Renal pelvis (tissue), 12 donors: ENCODE measurements around the gene IP6K2. TPM values are rescaled to one million over a fixed set of nuclear protein-coding genes. Genes with fewer than 3 reads are reported as not detected.
"Not testable (repeated sequence)": the region's sequence is repeated elsewhere in the genome, so short reads cannot be mapped to it uniquely, and the experiment has no call there.

ENCODE experiments used
- DNase-seq: peaks from one replicate; pipeline ENCODE4 v3.0.0-alpha.2; 2013
- long read RNA-seq, 16 experiments: transcript quantifications; one replicate each; lab custom pipeline, GENCODE V29; 2026
- polyA plus RNA-seq, 3 donors: library from polyadenylated mRNA; unstranded; fragments of 120-200 nt; gene quantifications; one replicate each; pipeline ENCODE4 v1.2.1, GENCODE V29; 2013; ENCODE audit not compliant: insufficient read length in 3 of 3

Gene IP6K2
- 100 to 1,000 TPM; 200 to 263 (median 240) TPM for polyA plus RNA-seq
- long read RNA-seq, donor 1, transcript IP6K2-201 (6 exons, 1,775 nt) = major isoform, 15 of 68 reads
- long read RNA-seq, donor 1, transcript IP6K2-221 (2 exons, 1,673 nt) = major isoform, 15 of 68 reads
- long read RNA-seq, donor 1, transcript IP6K2-208 (2 exons, 1,124 nt) = minor isoform, 10 of 68 reads
- long read RNA-seq, donor 1, transcript IP6K2-202 (3 exons, 1,185 nt) = minor isoform, 11 of 68 reads
- long read RNA-seq, donor 1, partial matches to known transcripts = 0 of 68 reads
- long read RNA-seq, donor 1, other reads (novel, unspliced or antisense) = 7 of 68 reads
- long read RNA-seq, donor 2, transcript IP6K2-202 (3 exons, 1,185 nt) = minor isoform, 11 of 92 reads
- long read RNA-seq, donor 2, transcript IP6K2-221 (2 exons, 1,673 nt) = major isoform, 24 of 92 reads
- long read RNA-seq, donor 2, transcript IP6K2-208 (2 exons, 1,124 nt) = minor isoform, 12 of 92 reads
- long read RNA-seq, donor 2, transcript IP6K2-201 (6 exons, 1,775 nt) = minor isoform, 21 of 92 reads
- long read RNA-seq, donor 2, partial matches to known transcripts = 0 of 92 reads
- long read RNA-seq, donor 2, other reads (novel, unspliced or antisense) = 20 of 92 reads
- long read RNA-seq, donor 3, transcript IP6K2-208 (2 exons, 1,124 nt) = minor isoform, 7 of 61 reads
- long read RNA-seq, donor 3, transcript IP6K2-202 (3 exons, 1,185 nt) = minor isoform, 7 of 61 reads
- long read RNA-seq, donor 3, transcript IP6K2-201 (6 exons, 1,775 nt) = minor isoform, 13 of 61 reads
- long read RNA-seq, donor 3, transcript IP6K2-221 (2 exons, 1,673 nt) = major isoform, 16 of 61 reads
- long read RNA-seq, donor 3, partial matches to known transcripts = 7 of 61 reads
- long read RNA-seq, donor 3, other reads (novel, unspliced or antisense) = 7 of 61 reads
- long read RNA-seq, donor 4, transcript IP6K2-221 (2 exons, 1,673 nt) = major isoform, 42 of 184 reads
- long read RNA-seq, donor 4, transcript IP6K2-211 (4 exons, 1,309 nt) = minor isoform, 20 of 184 reads
- long read RNA-seq, donor 4, transcript IP6K2-202 (3 exons, 1,185 nt) = minor isoform, 11 of 184 reads
- long read RNA-seq, donor 4, transcript IP6K2-208 (2 exons, 1,124 nt) = minor isoform, 19 of 184 reads
- long read RNA-seq, donor 4, partial matches to known transcripts = 47 of 184 reads
- long read RNA-seq, donor 4, other reads (novel, unspliced or antisense) = 32 of 184 reads
- long read RNA-seq, donor 5, transcript IP6K2-201 (6 exons, 1,775 nt) = major isoform, 7 of 27 reads
- long read RNA-seq, donor 5, transcript IP6K2-202 (3 exons, 1,185 nt) = minor isoform, 6 of 27 reads
- long read RNA-seq, donor 5, partial matches to known transcripts = 8 of 27 reads
- long read RNA-seq, donor 5, other reads (novel, unspliced or antisense) = 0 of 27 reads
- long read RNA-seq, donor 6, transcript IP6K2-208 (2 exons, 1,124 nt) = minor isoform, 9 of 92 reads
- long read RNA-seq, donor 6, transcript IP6K2-202 (3 exons, 1,185 nt) = minor isoform, 15 of 92 reads
- long read RNA-seq, donor 6, transcript IP6K2-201 (6 exons, 1,775 nt) = minor isoform, 17 of 92 reads
- long read RNA-seq, donor 6, transcript IP6K2-221 (2 exons, 1,673 nt) = major isoform, 22 of 92 reads
- long read RNA-seq, donor 6, partial matches to known transcripts = 11 of 92 reads
- long read RNA-seq, donor 6, other reads (novel, unspliced or antisense) = 14 of 92 reads
- long read RNA-seq, donor 7, transcript IP6K2-208 (2 exons, 1,124 nt) = minor isoform, 11 of 83 reads
- long read RNA-seq, donor 7, transcript IP6K2-211 (4 exons, 1,309 nt) = minor isoform, 10 of 83 reads
- long read RNA-seq, donor 7, transcript IP6K2-201 (6 exons, 1,775 nt) = minor isoform, 10 of 83 reads
- long read RNA-seq, donor 7, transcript IP6K2-221 (2 exons, 1,673 nt) = major isoform, 17 of 83 reads
- long read RNA-seq, donor 7, partial matches to known transcripts = 12 of 83 reads
- long read RNA-seq, donor 7, other reads (novel, unspliced or antisense) = 12 of 83 reads
- long read RNA-seq, donor 8, transcript IP6K2-201 (6 exons, 1,775 nt) = major isoform, 8 of 34 reads
- long read RNA-seq, donor 8, partial matches to known transcripts = 16 of 34 reads
- long read RNA-seq, donor 8, other reads (novel, unspliced or antisense) = 0 of 34 reads
- long read RNA-seq, donor 9, transcript IP6K2-208 (2 exons, 1,124 nt) = minor isoform, 5 of 126 reads
- long read RNA-seq, donor 9, transcript IP6K2-201 (6 exons, 1,775 nt) = minor isoform, 22 of 126 reads
- long read RNA-seq, donor 9, transcript IP6K2-202 (3 exons, 1,185 nt) = minor isoform, 12 of 126 reads
- long read RNA-seq, donor 9, transcript IP6K2-221 (2 exons, 1,673 nt) = major isoform, 28 of 126 reads
- long read RNA-seq, donor 9, partial matches to known transcripts = 47 of 126 reads
- long read RNA-seq, donor 9, other reads (novel, unspliced or antisense) = 7 of 126 reads
- long read RNA-seq, donor 10, transcript IP6K2-202 (3 exons, 1,185 nt) = minor isoform, 9 of 87 reads
- long read RNA-seq, donor 10, transcript IP6K2-208 (2 exons, 1,124 nt) = minor isoform, 12 of 87 reads
- long read RNA-seq, donor 10, transcript IP6K2-221 (2 exons, 1,673 nt) = major isoform, 26 of 87 reads
- long read RNA-seq, donor 10, transcript IP6K2-201 (6 exons, 1,775 nt) = minor isoform, 9 of 87 reads
- long read RNA-seq, donor 10, partial matches to known transcripts = 18 of 87 reads
- long read RNA-seq, donor 10, other reads (novel, unspliced or antisense) = 7 of 87 reads
- long read RNA-seq, donor 11, transcript IP6K2-201 (6 exons, 1,775 nt) = minor isoform, 7 of 84 reads
- long read RNA-seq, donor 11, transcript IP6K2-221 (2 exons, 1,673 nt) = major isoform, 13 of 84 reads
- long read RNA-seq, donor 11, transcript IP6K2-202 (3 exons, 1,185 nt) = minor isoform, 12 of 84 reads
- long read RNA-seq, donor 11, partial matches to known transcripts = 44 of 84 reads
- long read RNA-seq, donor 11, other reads (novel, unspliced or antisense) = 0 of 84 reads
- long read RNA-seq, donor 12, transcript IP6K2-201 (6 exons, 1,775 nt) = minor isoform, 14 of 223 reads
- long read RNA-seq, donor 12, transcript IP6K2-221 (2 exons, 1,673 nt) = major isoform, 34 of 223 reads
- long read RNA-seq, donor 12, transcript IP6K2-211 (4 exons, 1,309 nt) = minor isoform, 13 of 223 reads
- long read RNA-seq, donor 12, transcript IP6K2-208 (2 exons, 1,124 nt) = minor isoform, 23 of 223 reads
- long read RNA-seq, donor 12, partial matches to known transcripts = 116 of 223 reads
- long read RNA-seq, donor 12, other reads (novel, unspliced or antisense) = 7 of 223 reads
- long read RNA-seq, donor 13, transcript IP6K2-202 (3 exons, 1,185 nt) = minor isoform, 7 of 52 reads
- long read RNA-seq, donor 13, transcript IP6K2-208 (2 exons, 1,124 nt) = minor isoform, 12 of 52 reads
- long read RNA-seq, donor 13, transcript IP6K2-221 (2 exons, 1,673 nt) = major isoform, 21 of 52 reads
- long read RNA-seq, donor 13, partial matches to known transcripts = 6 of 52 reads
- long read RNA-seq, donor 13, other reads (novel, unspliced or antisense) = 0 of 52 reads
- long read RNA-seq, donor 14 = 0 reads
- long read RNA-seq, donor 15, transcript IP6K2-221 (2 exons, 1,673 nt) = major isoform, 27 of 88 reads
- long read RNA-seq, donor 15, transcript IP6K2-201 (6 exons, 1,775 nt) = minor isoform, 9 of 88 reads
- long read RNA-seq, donor 15, transcript IP6K2-208 (2 exons, 1,124 nt) = minor isoform, 19 of 88 reads
- long read RNA-seq, donor 15, transcript IP6K2-202 (3 exons, 1,185 nt) = minor isoform, 11 of 88 reads
- long read RNA-seq, donor 15, partial matches to known transcripts = 5 of 88 reads
- long read RNA-seq, donor 15, other reads (novel, unspliced or antisense) = 15 of 88 reads
- long read RNA-seq, donor 16, transcript IP6K2-221 (2 exons, 1,673 nt) = major isoform, 20 of 141 reads
- long read RNA-seq, donor 16, transcript IP6K2-208 (2 exons, 1,124 nt) = minor isoform, 8 of 141 reads
- long read RNA-seq, donor 16, transcript IP6K2-201 (6 exons, 1,775 nt) = minor isoform, 15 of 141 reads
- long read RNA-seq, donor 16, transcript IP6K2-202 (3 exons, 1,185 nt) = minor isoform, 13 of 141 reads
- long read RNA-seq, donor 16, partial matches to known transcripts = 52 of 141 reads
- long read RNA-seq, donor 16, other reads (novel, unspliced or antisense) = 29 of 141 reads

GRCh38 chr3:48716982-48717746 lies at the start of gene IP6K2:
IP6K2 (minus strand) TSS chr3:48717221; CDS start chr3:48695291, 21,930 bp downstream.
- peak; percentile 98 for DNase-seq

DNA sequence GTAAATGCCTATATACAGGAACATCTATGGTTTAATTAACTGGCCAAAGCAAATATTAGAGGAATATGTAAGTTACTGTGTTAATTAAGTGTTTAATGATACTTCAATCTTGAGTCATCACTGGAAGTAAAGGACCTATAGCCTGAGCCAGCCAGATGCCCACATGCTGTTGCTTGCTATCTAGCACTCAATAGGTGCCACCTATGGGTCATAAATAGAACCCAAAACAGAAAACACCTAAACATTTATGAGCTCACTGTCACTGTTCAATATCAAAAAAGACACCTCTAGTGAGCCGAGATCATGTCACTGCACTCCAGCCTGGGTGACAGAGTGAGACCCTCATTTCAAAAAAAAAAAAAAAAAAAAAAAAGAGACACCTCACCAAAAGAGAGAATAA lies 48.4 kb upstream of the IP6K2 start:
- DNase-seq = no peak

DNA sequence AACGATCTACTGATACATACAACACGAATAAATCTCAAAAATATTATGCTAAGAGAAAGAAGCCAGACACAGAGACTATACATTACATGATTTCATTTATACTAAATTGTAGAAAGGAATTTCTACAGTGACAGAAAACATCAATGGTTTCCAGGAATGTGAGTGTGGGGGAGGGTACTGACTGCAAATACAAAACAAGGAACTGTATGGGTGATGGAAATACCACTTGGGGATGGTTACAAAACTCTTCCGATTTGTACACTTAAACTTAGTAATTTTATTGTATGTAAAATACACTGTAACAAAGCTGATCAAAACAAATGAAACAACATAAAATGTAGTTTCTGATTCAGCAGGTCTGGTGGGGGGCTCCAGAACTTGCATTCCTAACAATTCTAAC lies 45.8 kb upstream of the IP6K2 start:
- DNase-seq = no peak

- not testable (repeated sequence) for DNase-seq
These were observed 43.0 kb upstream of the IP6K2 start for GRCh38 chr3:48759991-48760540.

- not testable (repeated sequence) for DNase-seq
These were observed 42.5 kb upstream of the IP6K2 start for GRCh38 chr3:48759531-48759930.

- DNase-seq = no peak
These were observed 42.0 kb upstream of the IP6K2 start for GRCh38 chr3:48759071-48759470.

GRCh38 chr3:48756640-48757039 lies 39.6 kb upstream of the IP6K2 start:
- no peak for DNase-seq

GRCh38 chr3:48750856-48751255 lies 33.8 kb upstream of the IP6K2 start:
- DNase-seq = no peak

DNA sequence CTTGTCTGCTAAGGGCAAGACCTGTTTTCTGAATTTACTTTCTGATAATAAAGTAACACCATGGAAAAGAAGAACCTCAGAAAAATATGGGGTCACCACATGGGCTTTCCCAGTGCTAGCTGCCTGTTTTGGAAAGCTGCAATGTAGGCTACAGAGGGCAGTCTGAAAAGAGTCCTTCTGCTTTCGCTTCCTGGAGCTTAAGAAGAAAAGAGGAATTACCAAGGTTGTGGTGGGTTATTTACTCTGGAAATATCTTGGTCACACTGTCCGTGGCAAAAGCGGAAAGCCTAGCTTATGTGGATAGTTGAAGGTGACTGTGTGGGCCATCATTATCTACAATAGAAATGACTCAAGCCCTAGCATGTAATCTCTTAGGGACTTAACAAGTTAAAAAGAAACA lies 31.7 kb upstream of the IP6K2 start:
- no peak for DNase-seq

DNA sequence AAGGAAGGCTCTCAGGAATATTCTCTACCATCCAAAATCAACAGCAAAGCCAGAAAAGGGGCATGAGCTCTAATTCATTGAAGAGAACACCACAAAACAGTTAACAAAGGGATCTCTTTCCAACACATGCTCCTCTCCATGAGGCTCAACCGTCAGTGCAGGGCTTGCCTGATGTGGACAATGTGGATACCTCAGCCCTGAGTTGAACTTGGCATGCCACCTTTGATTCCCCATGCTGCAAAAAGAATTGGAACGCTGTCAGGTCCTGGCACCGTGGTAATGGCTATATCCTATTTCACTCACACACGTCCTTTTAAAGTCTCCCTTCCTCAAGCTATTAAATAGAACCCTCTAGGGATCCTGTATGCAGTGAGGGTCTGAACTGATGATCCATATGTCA lies 30.7 kb upstream of the IP6K2 start:
- DNase-seq = no peak

GRCh38 chr3:48747015-48747615 lies 30.1 kb upstream of the IP6K2 start:
- no peak for DNase-seq

- no peak for DNase-seq
These were observed 26.8 kb upstream of the IP6K2 start for GRCh38 chr3:48743773-48744172.

- DNase-seq = not testable (repeated sequence)
These were observed 24.2 kb upstream of the IP6K2 start for GRCh38 chr3:48741226-48741625.
